ENCODE results near the gene OBSCN. TPM values are rescaled to one million over a fixed set of nuclear protein-coding genes. Genes with fewer than 3 reads are reported as not detected.
A peak's percentile ranks its signal among the peaks of the same experiment; 100 is the strongest.

The OBSCN gene, protein sequence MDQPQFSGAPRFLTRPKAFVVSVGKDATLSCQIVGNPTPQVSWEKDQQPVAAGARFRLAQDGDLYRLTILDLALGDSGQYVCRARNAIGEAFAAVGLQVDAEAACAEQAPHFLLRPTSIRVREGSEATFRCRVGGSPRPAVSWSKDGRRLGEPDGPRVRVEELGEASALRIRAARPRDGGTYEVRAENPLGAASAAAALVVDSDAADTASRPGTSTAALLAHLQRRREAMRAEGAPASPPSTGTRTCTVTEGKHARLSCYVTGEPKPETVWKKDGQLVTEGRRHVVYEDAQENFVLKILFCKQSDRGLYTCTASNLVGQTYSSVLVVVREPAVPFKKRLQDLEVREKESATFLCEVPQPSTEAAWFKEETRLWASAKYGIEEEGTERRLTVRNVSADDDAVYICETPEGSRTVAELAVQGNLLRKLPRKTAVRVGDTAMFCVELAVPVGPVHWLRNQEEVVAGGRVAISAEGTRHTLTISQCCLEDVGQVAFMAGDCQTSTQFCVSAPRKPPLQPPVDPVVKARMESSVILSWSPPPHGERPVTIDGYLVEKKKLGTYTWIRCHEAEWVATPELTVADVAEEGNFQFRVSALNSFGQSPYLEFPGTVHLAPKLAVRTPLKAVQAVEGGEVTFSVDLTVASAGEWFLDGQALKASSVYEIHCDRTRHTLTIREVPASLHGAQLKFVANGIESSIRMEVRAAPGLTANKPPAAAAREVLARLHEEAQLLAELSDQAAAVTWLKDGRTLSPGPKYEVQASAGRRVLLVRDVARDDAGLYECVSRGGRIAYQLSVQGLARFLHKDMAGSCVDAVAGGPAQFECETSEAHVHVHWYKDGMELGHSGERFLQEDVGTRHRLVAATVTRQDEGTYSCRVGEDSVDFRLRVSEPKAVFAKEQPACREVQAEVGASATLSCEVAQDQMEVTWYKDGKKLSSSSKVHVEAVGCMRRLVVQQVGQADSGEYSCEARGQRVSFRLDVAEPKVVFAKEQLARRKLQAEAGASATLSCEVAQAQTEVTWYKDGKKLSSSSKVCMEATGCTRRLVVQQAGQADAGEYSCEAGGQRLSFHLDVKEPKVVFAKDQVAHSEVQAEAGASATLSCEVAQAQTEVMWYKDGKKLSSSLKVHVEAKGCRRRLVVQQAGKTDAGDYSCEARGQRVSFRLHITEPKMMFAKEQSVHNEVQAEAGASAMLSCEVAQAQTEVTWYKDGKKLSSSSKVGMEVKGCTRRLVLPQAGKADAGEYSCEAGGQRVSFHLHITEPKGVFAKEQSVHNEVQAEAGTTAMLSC (N-terminal part only)
- total RNA-seq: 57.1 TPM
- polyA plus RNA-seq: 1 to 10 TPM in 3 of 4 donors, under 1 TPM in 1; 0.13 to 1.2 (median 1.1) TPM

DNA sequence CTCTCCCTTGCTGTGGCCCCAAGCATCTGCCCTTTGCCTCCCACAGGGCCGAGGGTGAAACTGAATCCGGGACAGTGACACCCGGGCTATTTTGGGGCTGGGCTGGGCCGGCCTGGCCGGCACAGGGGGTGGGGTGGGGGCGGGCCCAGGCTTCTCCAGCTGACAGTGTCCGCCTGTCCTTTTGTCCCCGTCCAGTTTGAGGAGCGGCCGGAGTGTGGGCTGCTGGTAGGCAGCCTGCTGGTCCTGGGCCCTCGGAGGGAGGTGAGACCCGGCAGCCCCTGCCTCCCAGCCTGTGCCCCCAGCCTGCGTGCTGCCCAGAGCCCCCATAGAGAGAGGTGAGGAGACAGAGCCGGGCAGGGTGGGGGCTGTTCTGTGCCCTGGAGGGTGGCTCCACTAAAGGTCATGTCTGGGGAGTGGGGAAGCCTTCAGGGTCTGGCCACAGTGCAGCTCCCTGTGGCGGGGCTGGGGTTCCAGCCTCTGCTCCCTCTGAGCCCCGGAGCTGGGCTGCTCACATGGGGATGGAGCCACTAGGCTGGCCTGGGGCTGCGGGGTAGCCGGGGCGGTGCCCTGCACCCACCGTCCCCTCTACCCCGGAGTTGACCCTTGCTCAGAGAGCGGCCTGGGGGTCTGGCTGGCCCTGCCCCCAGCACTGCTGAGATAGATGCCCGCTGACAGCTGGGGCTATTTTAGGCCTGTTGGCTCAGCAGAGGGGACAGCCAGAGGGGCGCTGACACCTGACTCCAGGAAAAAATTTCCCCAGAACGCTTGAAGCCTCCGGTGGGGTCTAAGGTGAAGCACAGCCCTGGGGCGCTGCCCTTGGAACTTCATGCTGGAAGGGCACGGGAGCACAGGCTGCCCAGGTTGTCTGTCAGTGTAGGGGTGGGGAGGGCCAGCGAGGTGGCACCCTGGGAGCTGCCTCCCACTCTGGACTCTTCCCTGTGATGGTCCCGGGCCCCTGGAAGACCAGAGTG is at the start of gene OBSCN:
OBSCN (plus strand) TSS at position 194 of the 971 bp plus-strand sequence. CDS start 3,740 bp downstream, outside the sequence.
- no peak within 1 kb of the TSS for H3K27ac ChIP-seq (ENCODE audit: insufficient read depth, low read length, poor library complexity, severe bottlenecking)
- no peak for DNase-seq

DNA sequence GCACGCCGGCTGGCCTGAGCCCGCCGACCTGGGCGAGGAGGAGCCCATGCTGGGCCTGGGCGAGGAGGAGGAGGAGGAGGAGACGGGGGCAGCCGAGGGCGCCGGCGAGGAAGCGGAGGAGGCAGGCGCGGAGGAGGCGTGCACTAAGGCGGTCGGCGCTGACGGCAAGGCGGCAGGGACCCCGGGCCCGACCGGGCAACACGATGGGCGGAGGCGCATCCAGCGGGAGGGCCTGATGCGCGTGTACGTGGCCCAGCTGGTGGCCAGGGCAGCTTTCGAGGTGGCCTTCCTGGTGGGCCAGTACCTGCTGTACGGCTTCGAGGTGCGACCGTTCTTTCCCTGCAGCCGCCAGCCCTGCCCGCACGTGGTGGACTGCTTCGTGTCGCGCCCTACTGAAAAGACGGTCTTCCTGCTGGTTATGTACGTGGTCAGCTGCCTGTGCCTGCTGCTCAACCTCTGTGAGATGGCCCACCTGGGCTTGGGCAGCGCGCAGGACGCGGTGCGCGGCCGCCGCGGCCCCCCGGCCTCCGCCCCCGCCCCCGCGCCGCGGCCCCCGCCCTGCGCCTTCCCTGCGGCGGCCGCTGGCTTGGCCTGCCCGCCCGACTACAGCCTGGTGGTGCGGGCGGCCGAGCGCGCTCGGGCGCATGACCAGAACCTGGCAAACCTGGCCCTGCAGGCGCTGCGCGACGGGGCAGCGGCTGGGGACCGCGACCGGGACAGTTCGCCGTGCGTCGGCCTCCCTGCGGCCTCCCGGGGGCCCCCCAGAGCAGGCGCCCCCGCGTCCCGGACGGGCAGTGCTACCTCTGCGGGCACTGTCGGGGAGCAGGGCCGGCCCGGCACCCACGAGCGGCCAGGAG is 49.5 kb upstream of the OBSCN start:
- no peaks in the 10 kb centered on the region for H3K36me3 ChIP-seq (ENCODE audit: control insufficient read depth, insufficient read depth, low read length)
- peaks cover 20% of the 10 kb centered on the region for H3K4me1 ChIP-seq (ENCODE audit: control insufficient read depth, insufficient read depth, low read length, poor library complexity, severe bottlenecking)
- H3K4me1 Mint-ChIP-seq: peaks cover 0 to 26% (median 0%) of the 10 kb centered on the region in 4 donors
- H3K27ac Mint-ChIP-seq: no peak overlapping the region
- no peaks in the 10 kb centered on the region for H3K27me3 ChIP-seq (ENCODE audit: control insufficient read depth, insufficient read depth, low read length)
- no peaks in the 10 kb centered on the region for H3K36me3 Mint-ChIP-seq
- no peaks in the 10 kb centered on the region for H3K9me3 Mint-ChIP-seq
- no peaks in the 10 kb centered on the region for H3K9me3 ChIP-seq (ENCODE audit: control insufficient read depth in 2 of 2, low read length in 2 of 2)
- no peak overlapping the region for H3K4me3 Mint-ChIP-seq
- no peaks in the 10 kb centered on the region for H3K27me3 Mint-ChIP-seq
- ATAC-seq (ENCODE audit: low read depth in 2 of 2) (no peak), DNase-seq (no peak)
- no peak overlapping the region for H3K27ac ChIP-seq (ENCODE audit: insufficient read depth, low read length, poor library complexity, severe bottlenecking)
- no peak overlapping the region for H3K4me3 ChIP-seq (ENCODE audit: low read depth, low read length)

More for the DNA sequence above, at the start of gene OBSCN:
- no peaks in the 10 kb centered on the region for H3K9me3 ChIP-seq (ENCODE audit: control insufficient read depth in 2 of 2, low read length in 2 of 2)
- H3K27me3 ChIP-seq (ENCODE audit: control insufficient read depth, insufficient read depth, low read length): no peaks in the 10 kb centered on the region
- H3K4me1 ChIP-seq (ENCODE audit: control insufficient read depth, insufficient read depth, low read length, poor library complexity, severe bottlenecking): peaks cover 9% of the 10 kb centered on the region
- H3K4me1 Mint-ChIP-seq: peaks cover 0 to 5% (median under 1%) of the 10 kb centered on the region in 4 donors
- H3K27ac Mint-ChIP-seq: peak within 1 kb of the TSS in 1 of 3 donors; percentile 26
- H3K36me3 ChIP-seq (ENCODE audit: control insufficient read depth, insufficient read depth, low read length): no peaks in the 10 kb centered on the region
- no peak for ATAC-seq (ENCODE audit: low read depth in 2 of 2)
- no peaks in the 10 kb centered on the region for H3K27me3 Mint-ChIP-seq
- H3K4me3 Mint-ChIP-seq: no peak within 1 kb of the TSS
- H3K4me3 ChIP-seq (ENCODE audit: low read depth, low read length): no peak within 1 kb of the TSS
- no peaks in the 10 kb centered on the region for H3K9me3 Mint-ChIP-seq
- H3K36me3 Mint-ChIP-seq: no peaks in the 10 kb centered on the region

DNA sequence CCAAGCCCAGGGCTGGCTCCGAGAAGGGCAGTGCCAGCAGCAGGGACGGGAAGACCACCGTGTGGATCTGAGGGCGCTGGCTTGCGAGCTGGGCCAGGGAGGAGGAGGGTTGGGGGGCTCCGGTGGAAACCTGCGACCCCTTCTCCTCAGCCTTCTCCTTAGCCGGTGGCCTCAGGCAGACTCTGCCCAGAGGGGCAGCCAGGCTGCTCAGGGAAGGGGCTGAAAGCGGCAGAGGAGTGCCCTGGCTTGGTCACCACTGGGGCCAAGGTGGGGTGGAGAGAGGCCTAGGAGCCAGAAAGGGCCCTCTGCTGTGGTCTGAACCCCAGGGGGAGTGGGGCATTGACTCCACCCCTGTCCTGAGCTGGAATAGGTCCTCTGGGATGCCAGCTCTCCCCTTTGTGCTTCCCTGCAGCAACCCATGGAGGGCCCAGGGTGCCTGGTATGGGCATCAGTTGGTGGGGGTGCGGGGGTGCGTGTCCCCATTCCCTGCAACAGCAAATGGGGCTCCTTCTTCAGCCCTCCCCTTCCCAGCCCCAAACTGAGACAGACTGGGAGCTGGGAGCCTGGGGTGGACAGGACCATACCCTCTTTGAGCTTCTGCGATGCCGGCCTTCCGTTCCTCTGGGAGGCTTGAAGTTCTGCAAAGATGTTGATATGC is 48.7 kb upstream of the OBSCN start:
- Histone ChIP-seq H3K36me3 (ENCODE audit: control insufficient read depth, insufficient read depth, low read length) (no peaks in the 10 kb centered on the region), H3K4me3 (ENCODE audit: low read depth, low read length) (no peak overlapping the region), H3K4me1 (ENCODE audit: control insufficient read depth, insufficient read depth, low read length, poor library complexity, severe bottlenecking) (peaks cover 20% of the 10 kb centered on the region), H3K9me3 (ENCODE audit: control insufficient read depth in 2 of 2, low read length in 2 of 2) (no peaks in the 10 kb centered on the region), H3K27me3 (ENCODE audit: control insufficient read depth, insufficient read depth, low read length) (no peaks in the 10 kb centered on the region), H3K27ac (ENCODE audit: insufficient read depth, low read length, poor library complexity, severe bottlenecking) (no peak overlapping the region)
- no peaks in the 10 kb centered on the region for H3K9me3 Mint-ChIP-seq
- no peaks in the 10 kb centered on the region for H3K27me3 Mint-ChIP-seq
- H3K4me1 Mint-ChIP-seq: peaks cover 0 to 33% (median 2%) of the 10 kb centered on the region in 4 donors
- ATAC-seq (ENCODE audit: low read depth in 2 of 2) (no peak), DNase-seq (no peak)
- H3K36me3 Mint-ChIP-seq: no peaks in the 10 kb centered on the region
- H3K4me3 Mint-ChIP-seq: no peak overlapping the region
- peak overlapping the region in 1 of 3 donors; percentile 42 for H3K27ac Mint-ChIP-seq

DNA sequence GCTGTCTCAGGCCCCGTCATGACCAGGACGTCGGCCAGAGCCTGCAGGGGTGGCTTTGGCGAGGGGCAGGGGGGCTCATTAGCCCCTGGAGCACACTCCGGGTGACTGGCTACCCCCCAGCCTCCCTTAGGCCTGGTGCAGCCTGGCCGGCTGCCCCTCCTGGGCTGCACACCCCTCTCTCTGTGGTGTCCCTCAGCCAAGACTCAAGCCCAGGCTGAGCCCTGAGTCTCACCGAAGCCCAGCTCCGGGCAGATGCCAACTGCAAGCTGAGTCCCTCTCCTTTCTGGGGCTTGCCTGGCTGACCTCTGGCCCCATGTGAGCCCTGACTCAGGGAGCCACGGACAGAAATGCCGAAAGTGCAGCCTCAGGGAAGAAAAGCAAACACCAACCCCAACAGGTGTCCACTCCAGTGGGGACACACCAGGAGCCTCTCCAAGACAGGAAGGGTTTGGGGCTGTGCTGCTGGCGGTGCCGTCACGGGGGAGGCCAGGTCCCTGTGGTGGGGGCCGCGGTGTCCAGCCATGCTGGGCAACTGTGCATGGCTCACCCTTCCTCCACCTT is 47.6 kb upstream of the OBSCN start:
- no peaks in the 10 kb centered on the region for H3K9me3 Mint-ChIP-seq

DNA sequence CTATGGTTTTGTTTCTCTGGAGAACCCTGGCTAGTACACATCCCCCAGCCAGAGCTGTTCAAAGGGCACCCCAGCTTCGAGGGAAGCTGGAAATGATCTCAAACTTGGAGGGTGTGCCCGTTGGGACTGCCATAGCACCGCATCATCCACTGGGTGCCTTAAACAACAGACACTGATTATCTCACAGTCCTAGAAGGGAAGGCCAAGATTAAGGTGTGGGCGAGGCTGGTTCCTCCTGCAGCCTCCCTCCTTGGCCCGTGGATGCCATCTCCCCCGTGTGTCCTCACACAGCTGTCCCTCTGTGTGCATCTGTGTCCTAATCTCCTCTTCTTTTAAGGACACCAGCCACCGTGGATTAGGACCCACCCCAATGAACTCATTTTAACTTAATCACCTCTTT is 46.5 kb upstream of the OBSCN start:
- peaks cover 5% of the 10 kb centered on the region for H3K27me3 Mint-ChIP-seq
- peaks cover 0 to 43% (median 10%) of the 10 kb centered on the region in 4 donors for H3K4me1 Mint-ChIP-seq
- H3K9me3 Mint-ChIP-seq: no peaks in the 10 kb centered on the region
- no peaks in the 10 kb centered on the region for H3K36me3 ChIP-seq (ENCODE audit: control insufficient read depth, insufficient read depth, low read length)
- no peaks in the 10 kb centered on the region for H3K27me3 ChIP-seq (ENCODE audit: control insufficient read depth, insufficient read depth, low read length)
- ATAC-seq (ENCODE audit: low read depth in 2 of 2) (no peak), DNase-seq (no peak)
- no peak overlapping the region for H3K4me3 ChIP-seq (ENCODE audit: low read depth, low read length)
- no peaks in the 10 kb centered on the region for H3K9me3 ChIP-seq (ENCODE audit: control insufficient read depth in 2 of 2, low read length in 2 of 2)
- no peak overlapping the region for H3K27ac ChIP-seq (ENCODE audit: insufficient read depth, low read length, poor library complexity, severe bottlenecking)
- no peaks in the 10 kb centered on the region for H3K36me3 Mint-ChIP-seq
- peak overlapping the region in 1 of 4 donors; percentile 64 for H3K4me3 Mint-ChIP-seq
- H3K4me1 ChIP-seq (ENCODE audit: control insufficient read depth, insufficient read depth, low read length, poor library complexity, severe bottlenecking): peaks cover 28% of the 10 kb centered on the region
- H3K27ac Mint-ChIP-seq: peak overlapping the region; percentile 52 to 75 (median 52)

More for the DNA sequence above, 47.6 kb upstream of the OBSCN start:
- Histone ChIP-seq H3K36me3 (ENCODE audit: control insufficient read depth, insufficient read depth, low read length) (no peaks in the 10 kb centered on the region), H3K27ac (ENCODE audit: insufficient read depth, low read length, poor library complexity, severe bottlenecking) (no peak overlapping the region), H3K4me1 (ENCODE audit: control insufficient read depth, insufficient read depth, low read length, poor library complexity, severe bottlenecking) (peaks cover 28% of the 10 kb centered on the region), H3K27me3 (ENCODE audit: control insufficient read depth, insufficient read depth, low read length) (no peaks in the 10 kb centered on the region), H3K9me3 (ENCODE audit: control insufficient read depth in 2 of 2, low read length in 2 of 2) (no peaks in the 10 kb centered on the region), H3K4me3 (ENCODE audit: low read depth, low read length) (no peak overlapping the region)
- no peaks in the 10 kb centered on the region for H3K36me3 Mint-ChIP-seq
- H3K4me1 Mint-ChIP-seq: peaks cover 0 to 38% (median 9%) of the 10 kb centered on the region in 4 donors
- peaks cover 3% of the 10 kb centered on the region for H3K27me3 Mint-ChIP-seq
- ATAC-seq (ENCODE audit: low read depth in 2 of 2) (no peak), DNase-seq (no peak)
- H3K27ac Mint-ChIP-seq: no peak overlapping the region
- no peak overlapping the region for H3K4me3 Mint-ChIP-seq

DNA sequence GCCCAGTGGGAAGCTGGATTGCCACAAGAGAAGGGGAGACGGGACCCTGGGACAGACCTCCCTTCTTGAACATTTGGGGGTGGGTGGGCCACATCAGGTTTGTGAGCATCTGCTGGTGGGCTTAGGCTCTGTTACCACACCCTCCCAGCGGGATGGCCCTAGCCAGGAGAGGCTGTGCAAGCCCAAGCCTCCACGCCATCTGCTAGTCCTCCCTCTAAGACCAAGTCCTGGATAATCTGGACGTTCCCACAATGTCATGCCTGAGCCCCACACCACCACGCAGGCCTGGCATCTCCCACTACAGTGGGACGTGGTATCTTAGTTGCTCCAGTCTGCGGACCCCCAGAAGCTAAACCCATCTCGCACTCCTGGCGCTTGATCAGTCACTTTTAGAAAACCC is 46.0 kb upstream of the OBSCN start:
- DNase-seq (no peak), ATAC-seq (ENCODE audit: low read depth in 2 of 2) (no peak)
- Histone ChIP-seq H3K9me3 (ENCODE audit: control insufficient read depth in 2 of 2, low read length in 2 of 2) (no peaks in the 10 kb centered on the region), H3K4me3 (ENCODE audit: low read depth, low read length) (no peak overlapping the region), H3K27ac (ENCODE audit: insufficient read depth, low read length, poor library complexity, severe bottlenecking) (no peak overlapping the region), H3K36me3 (ENCODE audit: control insufficient read depth, insufficient read depth, low read length) (no peaks in the 10 kb centered on the region), H3K27me3 (ENCODE audit: control insufficient read depth, insufficient read depth, low read length) (no peaks in the 10 kb centered on the region), H3K4me1 (ENCODE audit: control insufficient read depth, insufficient read depth, low read length, poor library complexity, severe bottlenecking) (peaks cover 30% of the 10 kb centered on the region)
- Mint-ChIP-seq H3K36me3 (no peaks in the 10 kb centered on the region), H3K4me3 (peak overlapping the region in 2 of 4 donors; percentile 52 to 64), H3K27ac (peak overlapping the region; percentile 52 to 75 (median 52)), H3K27me3 (peaks cover 5% of the 10 kb centered on the region), H3K9me3 (no peaks in the 10 kb centered on the region), H3K4me1 (peaks cover 0 to 46% (median 14%) of the 10 kb centered on the region in 4 donors)

Data from CD4-positive, CD25-positive, alpha-beta regulatory T cell (primary cell).